SK-N-SH (cell line): ENCODE measurements around the gene TRAF7. TPM values are rescaled to one million over a fixed set of nuclear protein-coding genes. Genes with fewer than 3 reads are reported as not detected.

Experiments
- CTCF ChIA-PET: fragments of 300-600, 350-600 bp; formaldehyde crosslinking; extraction: SDS; loops from one replicate; lab custom pipeline; 2021; lab: Yijun Ruan, JAX
- POLR2A ChIA-PET: fragments of 350-600 bp; sonication (Branson Sonifier 250); formaldehyde crosslinking; extraction: SDS; loops from one replicate; lab custom pipeline; 2020; ENCODE audit warnings: antibody characterized with exemption, inconsistent platforms; lab: Yijun Ruan, JAX
- DNase-seq: peaks from one replicate; pipeline ENCODE4 v3.0.0; 2012
- H2AFZ ChIP-seq: fragments of 200-600 bp; sonication (generic); 2 replicates; pipeline ENCODE4 v1.8.1; 2016; ENCODE audit warnings: antibody characterized with exemption, mild to moderate bottlenecking, low read depth
- H3F3A ChIP-seq: fragments of 200-600 bp; sonication (generic); replicated peaks from 2 replicates; pipeline ENCODE3; 2016; ENCODE audit warnings: antibody characterized with exemption, mild to moderate bottlenecking; ENCODE audit not compliant: insufficient read depth
- H3K27ac ChIP-seq, 2 experiments: fragments of 200-500 bp in 1 of 2; fragments of 200-600 bp in 1 of 2; sonication (Bioruptor generic) in 1 of 2; sonication (generic), shearing (Covaris generic) in 1 of 2; 2 replicates each; pipeline versions ENCODE4 v1.5.1 to v1.6.1; 2014 to 2016; ENCODE audit warnings: low read depth in 2 of 2, inconsistent platforms in 1 of 2, low read length in 1 of 2, mild to moderate bottlenecking in 1 of 2, mixed read lengths in 1 of 2
- H3K27me3 ChIP-seq: fragments of 200-600 bp; sonication (generic), shearing (Covaris generic); 2 replicates; pipeline ENCODE4 v1.6.1; 2016; ENCODE audit warnings: mixed run types; ENCODE audit not compliant: insufficient read depth
- H3K36me3 ChIP-seq, 2 experiments: fragments of 200-500 bp in 1 of 2; fragments of 200-600 bp in 1 of 2; sonication (Bioruptor generic) in 1 of 2; sonication (generic) in 1 of 2; replicated peaks in 1 of 2; 2 replicates each; pipeline versions ENCODE3 to v1.5.1; 2014 to 2016; ENCODE audit warnings: low read length in 1 of 2, mild to moderate bottlenecking in 1 of 2; ENCODE audit not compliant: insufficient read depth in 2 of 2, control insufficient read depth in 1 of 2
- H3K4me1 ChIP-seq, 2 experiments: fragments of 200-500 bp in 1 of 2; fragments of 200-600 bp in 1 of 2; sonication (Bioruptor generic) in 1 of 2; sonication (generic), shearing (Covaris generic) in 1 of 2; 2 replicates each; pipeline versions ENCODE4 v1.5.1 to v1.6.1; 2014 to 2016; ENCODE audit warnings: low read depth in 1 of 2, low read length in 1 of 2, mixed run types in 1 of 2; ENCODE audit not compliant: insufficient read depth in 2 of 2, control insufficient read depth in 1 of 2
- H3K4me2 ChIP-seq: fragments of 200-600 bp; sonication (generic), shearing (Covaris generic); 2 replicates; pipeline ENCODE4 v1.6.1; 2017; ENCODE audit warnings: mixed run types
- H3K4me3 ChIP-seq, 2 experiments: fragments of 200-500 bp in 1 of 2; fragments of 200-600 bp in 1 of 2; sonication (Bioruptor generic) in 1 of 2; sonication (generic), shearing (Covaris generic) in 1 of 2; 2 replicates each; pipeline versions ENCODE4 v1.5.1 to v1.8.1; 2014 to 2016; ENCODE audit warnings: low read depth in 2 of 2, inconsistent platforms in 1 of 2, low read length in 1 of 2, mild to moderate bottlenecking in 1 of 2, mixed read lengths in 1 of 2, moderate library complexity in 1 of 2
- H3K79me2 ChIP-seq: fragments of 200-600 bp; sonication (generic); 2 replicates; pipeline ENCODE4 v1.8.1; 2017; ENCODE audit warnings: mild to moderate bottlenecking; ENCODE audit not compliant: insufficient read depth
- H3K9ac ChIP-seq: fragments of 200-600 bp; sonication (generic); 2 replicates; pipeline ENCODE4 v1.6.1; 2017; ENCODE audit warnings: mixed run types
- H3K9me2 ChIP-seq: fragments of 200-600 bp; sonication (generic); 2 replicates; pipeline ENCODE4 v1.6.1; 2017; ENCODE audit warnings: mixed run types
- H3K9me3 ChIP-seq: fragments of 200-600 bp; sonication (generic); 2 replicates; pipeline ENCODE4 v1.6.1; 2017; ENCODE audit warnings: mixed run types, mild to moderate bottlenecking, moderate library complexity
- H4K20me1 ChIP-seq: fragments of 200-600 bp; sonication (generic); 2 replicates; pipeline ENCODE4 v1.6.1; 2017; ENCODE audit warnings: mild to moderate bottlenecking, mixed run types; ENCODE audit not compliant: insufficient read depth
- CHD2 ChIP-seq: fragments of 150-350 bp; IDR thresholded peaks from 2 replicates; pipeline ENCODE4 v1.6.1; 2018; ENCODE audit warnings: low read length; ENCODE audit not compliant: partially characterized antibody
- ELF1 ChIP-seq: IDR thresholded peaks from 2 replicates; pipeline ENCODE4 v1.4.0; 2012
- EP300 ChIP-seq, 2 experiments: IDR thresholded peaks; 2 replicates each; pipeline versions ENCODE4 v1.4.0 to v1.6.1; 2012; ENCODE audit warnings: borderline replicate concordance in 1 of 2, low read depth in 1 of 2, low read length in 1 of 2
- FOXJ3 ChIP-seq: sonication (generic); formaldehyde crosslinking; IDR thresholded peaks from 2 replicates; pipeline ENCODE4 v1.5.1; 2020; ENCODE audit warnings: mild to moderate bottlenecking, missing genetic modification reagents
- FOXM1 ChIP-seq: IDR thresholded peaks from 2 replicates; pipeline ENCODE4 v1.4.0; 2012; ENCODE audit warnings: low read depth, mild to moderate bottlenecking
- GABPA ChIP-seq: IDR thresholded peaks from 2 replicates; pipeline ENCODE4 v1.4.0; 2012; ENCODE audit warnings: low read depth, mild to moderate bottlenecking
- GATA2 ChIP-seq: sonication (generic); formaldehyde crosslinking; IDR thresholded peaks from 2 replicates; pipeline ENCODE4 v1.5.0; 2020; ENCODE audit warnings: mild to moderate bottlenecking, missing genetic modification reagents
- MEF2A ChIP-seq: IDR thresholded peaks from 2 replicates; pipeline ENCODE4 v1.4.0; 2012; ENCODE audit warnings: low read depth, borderline replicate concordance
- NFIC ChIP-seq: IDR thresholded peaks from 2 replicates; pipeline ENCODE4 v1.4.0; 2012; ENCODE audit warnings: borderline replicate concordance
- NRF1 ChIP-seq: IDR thresholded peaks from 2 replicates; pipeline ENCODE4 v1.6.1; 2012; ENCODE audit warnings: low read depth, mild to moderate bottlenecking, low read length
- RAD21 ChIP-seq: IDR thresholded peaks from 2 replicates; pipeline ENCODE4 v1.6.1; 2012; ENCODE audit warnings: mild to moderate bottlenecking, low read length
- RFX5 ChIP-seq: IDR thresholded peaks from 2 replicates; pipeline ENCODE4 v1.6.1; 2012; ENCODE audit warnings: mild to moderate bottlenecking, improper control_type of control experiment, low read length
- SMC3 ChIP-seq: IDR thresholded peaks from 2 replicates; pipeline ENCODE4 v1.6.1; 2012; ENCODE audit warnings: low read depth, low read length, improper control_type of control experiment
- TAF1 ChIP-seq: IDR thresholded peaks from 2 replicates; pipeline ENCODE4 v1.6.1; 2012; ENCODE audit warnings: low read depth, mild to moderate bottlenecking, low read length, moderate library complexity, borderline replicate concordance
- TCF12 ChIP-seq: IDR thresholded peaks from 2 replicates; pipeline ENCODE4 v1.4.0; 2012
- YY1 ChIP-seq: IDR thresholded peaks from 2 replicates; pipeline ENCODE4 v1.4.0; 2012; ENCODE audit warnings: low read depth, mild to moderate bottlenecking
- WGBS: methylation state at CpG from one replicate; pipeline ENCODE4 v1.1.6; 2017; ENCODE audit warnings: low lambda C conversion rate; 5-methylcytosine and 5-hydroxymethylcytosine counted together
- polyA plus RNA-seq, 3 experiments: library from polyadenylated mRNA; depleted of rRNA; stranded (reverse); fragments of >200 nt; gene quantifications; 2 replicates each; pipeline ENCODE4 v1.2.3, GENCODE V29; 2012
- TF ChIP-seq, protein P1 (sequence below): fragments of 150-350 bp; IDR thresholded peaks from 2 replicates; pipeline ENCODE4 v1.6.1; 2016; ENCODE audit warnings: mild to moderate bottlenecking, low read depth, low read length
- TF ChIP-seq, protein P2 (sequence below): IDR thresholded peaks from 2 replicates; pipeline ENCODE4 v1.4.0; 2012; ENCODE audit warnings: low read depth
- TF ChIP-seq, protein P3 (sequence below): IDR thresholded peaks from 2 replicates; pipeline ENCODE4 v1.4.0; 2012; ENCODE audit warnings: low read depth, borderline replicate concordance
- TF ChIP-seq, protein P4 (sequence below): IDR thresholded peaks from 2 replicates; pipeline ENCODE4 v1.6.1; 2012; ENCODE audit warnings: mild to moderate bottlenecking, low read depth, low read length, moderate library complexity
- TF ChIP-seq, protein P5 (sequence below): IDR thresholded peaks from 2 replicates; pipeline ENCODE4 v1.4.0; 2012; ENCODE audit warnings: low read depth, borderline replicate concordance

The TRAF7 gene
- polyA plus RNA-seq, 1 of the 3 experiments (the other 2 are of a cell fraction), result 73.0 TPM

DNA sequence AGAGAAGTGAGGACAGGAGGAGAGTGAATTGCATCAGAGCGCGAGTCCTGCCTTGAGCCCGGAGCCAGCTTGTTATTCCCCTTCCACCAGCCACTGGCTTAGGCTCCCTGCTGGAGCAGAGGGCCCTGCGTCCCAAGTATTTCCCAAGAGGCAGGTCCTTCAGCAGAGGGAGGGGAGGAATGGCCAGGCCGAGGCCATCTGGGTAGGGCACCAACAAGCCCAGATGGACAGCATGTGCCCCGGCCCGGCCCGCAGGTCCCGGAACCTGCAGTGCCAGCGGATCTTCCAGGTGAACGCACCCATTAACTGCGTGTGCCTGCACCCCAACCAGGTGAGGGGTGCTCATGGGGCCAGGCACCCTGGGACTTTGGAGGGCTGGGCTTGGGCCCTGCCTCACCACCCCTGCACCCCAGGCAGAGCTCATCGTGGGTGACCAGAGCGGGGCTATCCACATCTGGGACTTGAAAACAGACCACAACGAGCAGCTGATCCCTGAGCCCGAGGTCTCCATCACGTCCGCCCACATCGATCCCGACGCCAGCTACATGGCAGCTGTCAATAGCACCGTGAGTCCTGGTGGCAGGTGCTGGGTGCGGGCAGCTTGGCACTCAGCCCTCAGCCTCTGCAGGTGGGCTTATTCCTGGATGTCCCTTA is 51.3 kb downstream of the TRAF7 start:
- CTCF ChIA-PET, result interaction anchor here (1.8 to 4.9 kb wide), 2 partner anchors 12 to 45 kb away, joined by 6 to 19 read pairs; partner anchors contain the start of gene ECI1
- no peak for DNase-seq
- peaks cover 16% of the 10 kb centered on the region; the same call in 1 of the 2 replicates for H3K79me2 ChIP-seq
- peak overlapping the region; percentile 85; the same call in 1 of the 2 replicates for H3K4me2 ChIP-seq
- POLR2A ChIA-PET, result interaction anchor here (0.6 to 1.7 kb wide), 3 partner anchors 8 to 59 kb away, joined by 3 to 5 read pairs (median 3); partner anchors contain the start of genes RAB26 and TRAF7
- peaks cover 0 to 29% of the 10 kb centered on the region in 2 experiments for H3K36me3 ChIP-seq
- H3K9ac ChIP-seq, result no peak overlapping the region
- no peaks in the 10 kb centered on the region for H3K27me3 ChIP-seq
- H2AFZ ChIP-seq, result no peak overlapping the region
- H3K9me2 ChIP-seq, result no peaks in the 10 kb centered on the region
- H3K9me3 ChIP-seq, result no peaks in the 10 kb centered on the region
- TF ChIP-seq GATA2 (no peak), TAF1 (no peak), RFX5 (no peak), ELF1 (no peak), MEF2A (no peak), NRF1 (no peak)
- TF ChIP-seq, protein P1, sequence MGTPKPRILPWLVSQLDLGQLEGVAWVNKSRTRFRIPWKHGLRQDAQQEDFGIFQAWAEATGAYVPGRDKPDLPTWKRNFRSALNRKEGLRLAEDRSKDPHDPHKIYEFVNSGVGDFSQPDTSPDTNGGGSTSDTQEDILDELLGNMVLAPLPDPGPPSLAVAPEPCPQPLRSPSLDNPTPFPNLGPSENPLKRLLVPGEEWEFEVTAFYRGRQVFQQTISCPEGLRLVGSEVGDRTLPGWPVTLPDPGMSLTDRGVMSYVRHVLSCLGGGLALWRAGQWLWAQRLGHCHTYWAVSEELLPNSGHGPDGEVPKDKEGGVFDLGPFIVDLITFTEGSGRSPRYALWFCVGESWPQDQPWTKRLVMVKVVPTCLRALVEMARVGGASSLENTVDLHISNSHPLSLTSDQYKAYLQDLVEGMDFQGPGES, result no peak
- TF ChIP-seq, protein P2, sequence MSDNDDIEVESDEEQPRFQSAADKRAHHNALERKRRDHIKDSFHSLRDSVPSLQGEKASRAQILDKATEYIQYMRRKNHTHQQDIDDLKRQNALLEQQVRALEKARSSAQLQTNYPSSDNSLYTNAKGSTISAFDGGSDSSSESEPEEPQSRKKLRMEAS, result no peak
- peaks cover 0 to 23% of the 10 kb centered on the region in 2 experiments; a peak in 2 of 4 replicates for H3K4me1 ChIP-seq
- WGBS, result 95% methylated on average over 13 of the region's 23 CpGs
- H4K20me1 ChIP-seq, result no peaks in the 10 kb centered on the region
- H3K4me3 ChIP-seq, result no peak overlapping the region
- H3F3A ChIP-seq, result peaks cover 6% of the 10 kb centered on the region
- H3K27ac ChIP-seq, result no peak overlapping the region

DNA sequence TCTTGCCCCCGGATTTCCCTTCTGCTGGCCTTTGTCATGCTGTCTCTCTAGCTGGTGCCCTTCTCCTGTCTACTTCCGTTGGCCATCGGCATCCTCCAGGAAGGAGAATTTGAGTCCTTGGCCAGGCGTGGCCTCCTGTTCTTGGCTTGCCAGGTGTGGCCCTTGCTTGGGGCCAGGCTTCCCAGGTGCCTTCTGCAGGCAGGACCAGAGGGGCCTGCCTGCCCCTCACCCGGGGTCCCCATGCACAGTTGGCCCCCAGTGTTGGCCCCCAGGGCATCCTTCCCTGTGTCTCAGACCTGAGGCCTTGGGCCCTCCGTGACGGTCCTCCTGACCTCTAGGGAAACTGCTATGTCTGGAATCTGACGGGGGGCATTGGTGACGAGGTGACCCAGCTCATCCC is 52.3 kb downstream of the TRAF7 start:
- ChIA-PET CTCF (no interaction called here), POLR2A (no interaction called here)
- no peak for DNase-seq
- TF ChIP-seq NFIC, result no peak
- no peak for TF ChIP-seq FOXM1
- no peak for TF ChIP-seq YY1
- no peak for TF ChIP-seq ELF1
- TF ChIP-seq, protein P3, sequence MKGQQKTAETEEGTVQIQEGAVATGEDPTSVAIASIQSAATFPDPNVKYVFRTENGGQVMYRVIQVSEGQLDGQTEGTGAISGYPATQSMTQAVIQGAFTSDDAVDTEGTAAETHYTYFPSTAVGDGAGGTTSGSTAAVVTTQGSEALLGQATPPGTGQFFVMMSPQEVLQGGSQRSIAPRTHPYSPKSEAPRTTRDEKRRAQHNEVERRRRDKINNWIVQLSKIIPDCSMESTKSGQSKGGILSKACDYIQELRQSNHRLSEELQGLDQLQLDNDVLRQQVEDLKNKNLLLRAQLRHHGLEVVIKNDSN, result no peak
- TF ChIP-seq CHD2, result no peak
- no peak for TF ChIP-seq RAD21
- TF ChIP-seq GATA2, result no peak
- TF ChIP-seq SMC3, result no peak
- TF ChIP-seq, protein P4, sequence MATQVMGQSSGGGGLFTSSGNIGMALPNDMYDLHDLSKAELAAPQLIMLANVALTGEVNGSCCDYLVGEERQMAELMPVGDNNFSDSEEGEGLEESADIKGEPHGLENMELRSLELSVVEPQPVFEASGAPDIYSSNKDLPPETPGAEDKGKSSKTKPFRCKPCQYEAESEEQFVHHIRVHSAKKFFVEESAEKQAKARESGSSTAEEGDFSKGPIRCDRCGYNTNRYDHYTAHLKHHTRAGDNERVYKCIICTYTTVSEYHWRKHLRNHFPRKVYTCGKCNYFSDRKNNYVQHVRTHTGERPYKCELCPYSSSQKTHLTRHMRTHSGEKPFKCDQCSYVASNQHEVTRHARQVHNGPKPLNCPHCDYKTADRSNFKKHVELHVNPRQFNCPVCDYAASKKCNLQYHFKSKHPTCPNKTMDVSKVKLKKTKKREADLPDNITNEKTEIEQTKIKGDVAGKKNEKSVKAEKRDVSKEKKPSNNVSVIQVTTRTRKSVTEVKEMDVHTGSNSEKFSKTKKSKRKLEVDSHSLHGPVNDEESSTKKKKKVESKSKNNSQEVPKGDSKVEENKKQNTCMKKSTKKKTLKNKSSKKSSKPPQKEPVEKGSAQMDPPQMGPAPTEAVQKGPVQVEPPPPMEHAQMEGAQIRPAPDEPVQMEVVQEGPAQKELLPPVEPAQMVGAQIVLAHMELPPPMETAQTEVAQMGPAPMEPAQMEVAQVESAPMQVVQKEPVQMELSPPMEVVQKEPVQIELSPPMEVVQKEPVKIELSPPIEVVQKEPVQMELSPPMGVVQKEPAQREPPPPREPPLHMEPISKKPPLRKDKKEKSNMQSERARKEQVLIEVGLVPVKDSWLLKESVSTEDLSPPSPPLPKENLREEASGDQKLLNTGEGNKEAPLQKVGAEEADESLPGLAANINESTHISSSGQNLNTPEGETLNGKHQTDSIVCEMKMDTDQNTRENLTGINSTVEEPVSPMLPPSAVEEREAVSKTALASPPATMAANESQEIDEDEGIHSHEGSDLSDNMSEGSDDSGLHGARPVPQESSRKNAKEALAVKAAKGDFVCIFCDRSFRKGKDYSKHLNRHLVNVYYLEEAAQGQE, result no peak
- TF ChIP-seq GABPA, result no peak
- no peak for TF ChIP-seq FOXJ3 (CRISPR knock-in tag)
- TF ChIP-seq EP300 (IDR thresholded peaks at IDR 0.05; ENCODE audit: borderline replicate concordance in 1 of 2, low read depth in 1 of 2, low read length in 1 of 2), result no peak
- TF ChIP-seq, protein P5, sequence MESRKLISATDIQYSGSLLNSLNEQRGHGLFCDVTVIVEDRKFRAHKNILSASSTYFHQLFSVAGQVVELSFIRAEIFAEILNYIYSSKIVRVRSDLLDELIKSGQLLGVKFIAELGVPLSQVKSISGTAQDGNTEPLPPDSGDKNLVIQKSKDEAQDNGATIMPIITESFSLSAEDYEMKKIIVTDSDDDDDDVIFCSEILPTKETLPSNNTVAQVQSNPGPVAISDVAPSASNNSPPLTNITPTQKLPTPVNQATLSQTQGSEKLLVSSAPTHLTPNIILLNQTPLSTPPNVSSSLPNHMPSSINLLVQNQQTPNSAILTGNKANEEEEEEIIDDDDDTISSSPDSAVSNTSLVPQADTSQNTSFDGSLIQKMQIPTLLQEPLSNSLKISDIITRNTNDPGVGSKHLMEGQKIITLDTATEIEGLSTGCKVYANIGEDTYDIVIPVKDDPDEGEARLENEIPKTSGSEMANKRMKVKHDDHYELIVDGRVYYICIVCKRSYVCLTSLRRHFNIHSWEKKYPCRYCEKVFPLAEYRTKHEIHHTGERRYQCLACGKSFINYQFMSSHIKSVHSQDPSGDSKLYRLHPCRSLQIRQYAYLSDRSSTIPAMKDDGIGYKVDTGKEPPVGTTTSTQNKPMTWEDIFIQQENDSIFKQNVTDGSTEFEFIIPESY, result no peak
- no peak for TF ChIP-seq TCF12

More for the DNA sequence above, 52.3 kb downstream of the TRAF7 start:
- Histone ChIP-seq H3K4me3 (no peak overlapping the region), H3K36me3 (peaks cover 0 to 36% of the 10 kb centered on the region in 2 experiments), H3K9me3 (no peaks in the 10 kb centered on the region), H3K27ac (no peak overlapping the region), H3K4me2 (no peak overlapping the region), H2AFZ (no peak overlapping the region), H3F3A (peaks cover 9% of the 10 kb centered on the region), H3K27me3 (no peaks in the 10 kb centered on the region), H3K4me1 (peaks cover 6 to 31% of the 10 kb centered on the region in 2 experiments; a peak in 3 of 4 replicates), H3K9ac (no peak overlapping the region), H3K79me2 (peaks cover 25% of the 10 kb centered on the region), H4K20me1 (peaks cover 5% of the 10 kb centered on the region; the same call in 1 of the 2 replicates), H3K9me2 (no peaks in the 10 kb centered on the region)
- 96% methylated on average over 6 of the region's 9 CpGs for WGBS
